GM12878 (cell line): Measurements from ENCODE around the gene OR51L1. TPM values are rescaled to one million over a fixed set of nuclear protein-coding genes. Genes with fewer than 3 reads are reported as not detected.

Experiments
- ATAC-seq: fragments of 200-7000 bp; cut with Tn5 transposase; 3 replicates; pipeline ENCODE4 v1.9.1; 2020; ENCODE audit warnings: mild to moderate bottlenecking, moderate library complexity
- BruUV-seq: library from RNA; stranded (reverse); fragments of 400-500 nt; replicated peaks from 2 replicates; lab custom pipeline; 2021; lab: Mats Ljungman, UMichigan
- CTCF ChIA-PET: fragments of 300-600 bp; sonication (Branson Sonifier 250); formaldehyde crosslinking; extraction: SDS; loops from one replicate; lab custom pipeline; 2021; ENCODE audit warnings: inconsistent platforms; lab: Yijun Ruan, JAX
- POLR2A ChIA-PET: fragments of 350-600 bp; formaldehyde crosslinking; extraction: SDS; loops from one replicate; lab custom pipeline; 2021; ENCODE audit warnings: inconsistent platforms; lab: Charles Lee
- RAD21 ChIA-PET: fragments of 300-600 bp; sonication (Branson Sonifier 250); formaldehyde crosslinking; loops from one replicate; lab custom pipeline; 2023; ENCODE audit warnings: antibody characterized with exemption; ENCODE audit not compliant: unreplicated experiment; lab: Charles Lee
- SMC1A ChIA-PET: fragments of 300-600 bp; sonication (Branson Sonifier 250); formaldehyde crosslinking; loops from one replicate; lab custom pipeline; 2023; ENCODE audit not compliant: unreplicated experiment, uncharacterized antibody; lab: Charles Lee
- DNase-seq: peaks from one replicate; pipeline ENCODE4 v3.0.0-alpha.2; 2011; ENCODE audit warnings: low read depth, low spot score
- FAIRE-seq: peaks from 3 replicates; lab custom pipeline; 2011; peaks lifted over from hg19 to GRCh38; lab: Jason Lieb, UNC
- H2AFZ ChIP-seq: 2 replicates; pipeline ENCODE4 v1.6.0; 2011; ENCODE audit warnings: low read depth, low read length, control low read depth; ENCODE audit not compliant: control insufficient read depth
- H3K27ac ChIP-seq: 2 replicates; pipeline ENCODE4 v1.5.1; 2011; ENCODE audit warnings: control low read depth; ENCODE audit not compliant: control insufficient read depth, insufficient read depth
- H3K27me3 ChIP-seq, 2 experiments: replicated peaks in 1 of 2; 2 replicates each; pipeline versions ENCODE4 v1.6.0 to v1.6.1; 2011; ENCODE audit warnings: low read length in 1 of 2; ENCODE audit not compliant: control insufficient read depth in 2 of 2, insufficient read depth in 2 of 2
- H3K36me3 ChIP-seq, 2 experiments: 2 replicates each; pipeline ENCODE4 v1.5.1; 2011; ENCODE audit warnings: low read length in 1 of 2; ENCODE audit not compliant: control insufficient read depth in 2 of 2, insufficient read depth in 2 of 2
- H3K4me1 ChIP-seq: 2 replicates; pipeline ENCODE4 v1.6.1; 2011; ENCODE audit warnings: mild to moderate bottlenecking, low read length, moderate library complexity, mixed read lengths; ENCODE audit not compliant: control insufficient read depth, insufficient read depth
- H3K4me2 ChIP-seq: 2 replicates; pipeline ENCODE4 v1.6.0; 2011; ENCODE audit warnings: control low read depth; ENCODE audit not compliant: control insufficient read depth, insufficient read depth
- H3K4me3 ChIP-seq: fragments of 200-600 bp; sonication (generic); 2 replicates; pipeline ENCODE4 v1.5.1; 2016
- H3K79me2 ChIP-seq: 2 replicates; pipeline ENCODE4 v1.6.0; 2011; ENCODE audit warnings: low read length; ENCODE audit not compliant: control insufficient read depth, insufficient read depth
- H3K9ac ChIP-seq: 2 replicates; pipeline ENCODE4 v1.8.0; 2011; ENCODE audit warnings: low read length, control low read depth, mixed read lengths; ENCODE audit not compliant: control insufficient read depth, insufficient read depth
- H3K9me3 ChIP-seq: replicated peaks from 3 replicates; pipeline ENCODE4 v1.5.1; 2011; ENCODE audit warnings: mild to moderate bottlenecking, low read length; ENCODE audit not compliant: control insufficient read depth, insufficient read depth
- H4K20me1 ChIP-seq: 2 replicates; pipeline ENCODE4 v1.6.0; 2011; ENCODE audit not compliant: control insufficient read depth, insufficient read depth
- BACH1 ChIP-seq: fragments of 450-650 bp; IDR thresholded peaks from 2 replicates; pipeline ENCODE4 v1.6.1; 2017; ENCODE audit warnings: mild to moderate bottlenecking, borderline replicate concordance
- CHD1 ChIP-seq: IDR thresholded peaks from 2 replicates; pipeline ENCODE4 v1.6.1; 2012; ENCODE audit warnings: low read depth, low read length, improper control_type of control experiment
- HCFC1 ChIP-seq: fragments of 150-350 bp; IDR thresholded peaks from 2 replicates; pipeline ENCODE4 v1.6.1; 2014; ENCODE audit warnings: low read length
- HDAC6 ChIP-seq: fragments of 200-600 bp; sonication (generic); IDR thresholded peaks from one replicate; pipeline ENCODE4 v1.8.0; 2017; ENCODE audit warnings: antibody characterized with exemption; ENCODE audit not compliant: unreplicated experiment
- IKZF1 ChIP-seq: fragments of 450-650 bp; conservative IDR thresholded peaks from 2 replicates; pipeline ENCODE4 v1.6.1; 2017; ENCODE audit warnings: antibody characterized with exemption, mild to moderate bottlenecking
- KLF5 ChIP-seq: fragments of 450-650 bp; IDR thresholded peaks from 2 replicates; pipeline ENCODE4 v1.6.1; 2014; ENCODE audit warnings: mild to moderate bottlenecking; ENCODE audit not compliant: partially characterized antibody
- LARP7 ChIP-seq: fragments of 450-650 bp; IDR thresholded peaks from 2 replicates; pipeline ENCODE4 v1.6.1; 2017; ENCODE audit warnings: mild to moderate bottlenecking
- NR2C2 ChIP-seq: IDR thresholded peaks from 2 replicates; pipeline ENCODE4 v1.6.1; 2011; ENCODE audit warnings: borderline replicate concordance, low read depth; ENCODE audit not compliant: control insufficient read depth, insufficient read length
- RB1 ChIP-seq: fragments of 450-650 bp; formaldehyde crosslinking; IDR thresholded peaks from 2 replicates; pipeline ENCODE4 v1.6.1; 2017; ENCODE audit warnings: mild to moderate bottlenecking, borderline replicate concordance
- RFX5 ChIP-seq: IDR thresholded peaks from 2 replicates; pipeline ENCODE4 v1.6.1; 2011; ENCODE audit warnings: low read depth, low read length, improper control_type of control experiment
- RUNX3 ChIP-seq: IDR thresholded peaks from 2 replicates; pipeline ENCODE4 v1.6.1; 2012; ENCODE audit warnings: low read length, inconsistent platforms
- SMAD1 ChIP-seq: fragments of 450-650 bp; IDR thresholded peaks from 2 replicates; pipeline ENCODE4 v1.6.1; 2018; ENCODE audit warnings: mild to moderate bottlenecking, low read depth; ENCODE audit not compliant: partially characterized antibody
- SREBF2 ChIP-seq: IDR thresholded peaks from 2 replicates; pipeline ENCODE4 v1.6.1; 2012; ENCODE audit warnings: mild to moderate bottlenecking, low read length
- STAT1 ChIP-seq: fragments of 450-650 bp; conservative IDR thresholded peaks from 2 replicates; pipeline ENCODE4 v1.6.1; 2014; ENCODE audit warnings: antibody characterized with exemption, mild to moderate bottlenecking
- TARDBP ChIP-seq: IDR thresholded peaks from 2 replicates; pipeline ENCODE4 v1.6.1; 2016; ENCODE audit warnings: borderline replicate concordance
- ZNF24 ChIP-seq: fragments of 450-650 bp; IDR thresholded peaks from 2 replicates; pipeline ENCODE4 v1.6.1; 2017; ENCODE audit warnings: antibody characterized with exemption, mild to moderate bottlenecking
- WGBS: methylation state at CpG from one replicate; pipeline ENCODE4 v1.1.6; 2016; ENCODE audit warnings: low lambda C conversion rate; ENCODE audit not compliant: insufficient replicate concordance, insufficient coverage; ENCODE audit errors: missing lambda C conversion rate; 5-methylcytosine and 5-hydroxymethylcytosine counted together
- in situ Hi-C: fragments of 300-500 bp; cut with MboI; formaldehyde crosslinking; loops from 9 replicates; pipeline ENCODE4 v1.14.3; 2018; ENCODE audit warnings: mixed read lengths
- intact Hi-C: fragments of 100-400 bp; cut with micrococcal nuclease; formaldehyde crosslinking; loops from one replicate; pipeline ENCODE4 v1.14.2; 2022; ENCODE audit not compliant: unreplicated experiment
- polyA plus RNA-seq, 11 experiments: library from polyadenylated mRNA; depleted of rRNA in 4 of 11; unstranded in 6 of 11; stranded (reverse) in 5 of 11; fragments of >200 nt; fragmentation: Nextera tagmentation in 4 of 11; fragmentation: Illumina TruSeq in 1 of 11; extraction: Ambion mirVana in 4 of 11; extraction: Trizol in 1 of 11; gene quantifications; 1 replicate in 1 of 11; 2 replicates in 10 of 11; pipeline versions ENCODE4 v1.2.1 to v1.2.3, GENCODE V29; 2011 to 2016; ENCODE audit warnings: inconsistent platforms in 2 of 11, missing spikeins in 2 of 11, low read depth in 1 of 11
- total RNA-seq, 4 experiments: library from RNA; depleted of rRNA in 3 of 4; stranded (reverse); fragments of >200 nt in 3 of 4; fragmentation: Illumina TruSeq in 1 of 4; extraction: Trizol in 1 of 4; gene quantifications; 2 replicates each; pipeline versions ENCODE4 v1.2.1 to v1.2.3, GENCODE V29; 2013 to 2021
- TF ChIP-seq, protein P1 (sequence below): IDR thresholded peaks from 2 replicates; pipeline ENCODE4 v1.6.1; 2012; ENCODE audit warnings: low read depth, low read length, improper control_type of control experiment
- TF ChIP-seq, protein P2 (sequence below): fragments of 450-650 bp; formaldehyde crosslinking; IDR thresholded peaks from 2 replicates; pipeline ENCODE4 v1.5.0; 2022; ENCODE audit warnings: mild to moderate bottlenecking, missing genetic modification characterization

OR51L1 gene
- total and polyA plus RNA-seq, 10 of the 15 experiments (the other 5 are each of a cell fraction or from before 2014, with no cell fraction given) = not detected

DNA sequence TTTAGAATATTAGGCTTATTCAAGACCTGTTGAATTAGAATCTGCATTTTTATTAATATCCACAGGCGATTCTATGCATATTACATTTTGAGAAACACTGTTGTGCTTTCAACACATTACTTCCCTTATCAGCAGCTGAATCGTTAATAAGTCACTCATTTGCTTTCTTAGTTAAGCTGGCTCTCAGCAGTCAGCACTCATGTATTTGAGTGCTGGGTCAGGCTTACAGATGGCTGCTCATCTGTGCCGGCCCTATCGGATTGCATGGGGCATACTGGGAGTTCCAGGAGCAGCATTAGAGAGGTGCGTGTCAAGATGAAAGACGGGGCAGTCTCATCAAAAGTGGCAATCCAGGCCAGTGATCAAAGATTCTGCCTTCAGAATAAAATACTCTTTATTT lies 10.8 kb upstream of the OR51L1 start:
- in situ Hi-C loops (no loop called here), intact Hi-C loops (no loop called here)
- WGBS = 38% methylated on average over 6 of the region's 6 CpGs
- ChIA-PET POLR2A (no interaction called here), CTCF (interaction anchor here (0.6 kb wide), 1 partner anchor 347 kb away, joined by 3 read pairs; no protein-coding TSS in a partner anchor), SMC1A (no interaction called here), RAD21 (no interaction called here)
- DNase-seq = no peak
- no peaks in the 10 kb centered on the region for H3K36me3 ChIP-seq
- FAIRE-seq = no peak
- no peak overlapping the region for H3K4me2 ChIP-seq
- no peaks in the 10 kb centered on the region for H3K79me2 ChIP-seq
- no peak overlapping the region for H3K4me3 ChIP-seq
- BruUV-seq = no TSS peak
- no peaks in the 10 kb centered on the region for H3K4me1 ChIP-seq
- H3K27ac ChIP-seq = no peak overlapping the region
- no peak overlapping the region for H2AFZ ChIP-seq
- no peaks in the 10 kb centered on the region for H4K20me1 ChIP-seq
- H3K9ac ChIP-seq = no peak overlapping the region
- no peaks in the 10 kb centered on the region for H3K27me3 ChIP-seq
- no peak for ATAC-seq
- no peaks in the 10 kb centered on the region for H3K9me3 ChIP-seq
- TF ChIP-seq SMAD1 (no peak), RFX5 (no peak), SREBF2 (no peak), STAT1 (no peak), IKZF1 (no peak), NR2C2 (no peak), BACH1 (no peak), HDAC6 (no peak), LARP7 (no peak), RUNX3 (no peak), TARDBP (no peak), KLF5 (no peak), HCFC1 (no peak), RB1 (no peak), CHD1 (no peak), ZNF24 (no peak)
- TF ChIP-seq, protein P1, sequence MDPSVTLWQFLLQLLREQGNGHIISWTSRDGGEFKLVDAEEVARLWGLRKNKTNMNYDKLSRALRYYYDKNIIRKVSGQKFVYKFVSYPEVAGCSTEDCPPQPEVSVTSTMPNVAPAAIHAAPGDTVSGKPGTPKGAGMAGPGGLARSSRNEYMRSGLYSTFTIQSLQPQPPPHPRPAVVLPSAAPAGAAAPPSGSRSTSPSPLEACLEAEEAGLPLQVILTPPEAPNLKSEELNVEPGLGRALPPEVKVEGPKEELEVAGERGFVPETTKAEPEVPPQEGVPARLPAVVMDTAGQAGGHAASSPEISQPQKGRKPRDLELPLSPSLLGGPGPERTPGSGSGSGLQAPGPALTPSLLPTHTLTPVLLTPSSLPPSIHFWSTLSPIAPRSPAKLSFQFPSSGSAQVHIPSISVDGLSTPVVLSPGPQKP = no peak
- TF ChIP-seq, protein P2, sequence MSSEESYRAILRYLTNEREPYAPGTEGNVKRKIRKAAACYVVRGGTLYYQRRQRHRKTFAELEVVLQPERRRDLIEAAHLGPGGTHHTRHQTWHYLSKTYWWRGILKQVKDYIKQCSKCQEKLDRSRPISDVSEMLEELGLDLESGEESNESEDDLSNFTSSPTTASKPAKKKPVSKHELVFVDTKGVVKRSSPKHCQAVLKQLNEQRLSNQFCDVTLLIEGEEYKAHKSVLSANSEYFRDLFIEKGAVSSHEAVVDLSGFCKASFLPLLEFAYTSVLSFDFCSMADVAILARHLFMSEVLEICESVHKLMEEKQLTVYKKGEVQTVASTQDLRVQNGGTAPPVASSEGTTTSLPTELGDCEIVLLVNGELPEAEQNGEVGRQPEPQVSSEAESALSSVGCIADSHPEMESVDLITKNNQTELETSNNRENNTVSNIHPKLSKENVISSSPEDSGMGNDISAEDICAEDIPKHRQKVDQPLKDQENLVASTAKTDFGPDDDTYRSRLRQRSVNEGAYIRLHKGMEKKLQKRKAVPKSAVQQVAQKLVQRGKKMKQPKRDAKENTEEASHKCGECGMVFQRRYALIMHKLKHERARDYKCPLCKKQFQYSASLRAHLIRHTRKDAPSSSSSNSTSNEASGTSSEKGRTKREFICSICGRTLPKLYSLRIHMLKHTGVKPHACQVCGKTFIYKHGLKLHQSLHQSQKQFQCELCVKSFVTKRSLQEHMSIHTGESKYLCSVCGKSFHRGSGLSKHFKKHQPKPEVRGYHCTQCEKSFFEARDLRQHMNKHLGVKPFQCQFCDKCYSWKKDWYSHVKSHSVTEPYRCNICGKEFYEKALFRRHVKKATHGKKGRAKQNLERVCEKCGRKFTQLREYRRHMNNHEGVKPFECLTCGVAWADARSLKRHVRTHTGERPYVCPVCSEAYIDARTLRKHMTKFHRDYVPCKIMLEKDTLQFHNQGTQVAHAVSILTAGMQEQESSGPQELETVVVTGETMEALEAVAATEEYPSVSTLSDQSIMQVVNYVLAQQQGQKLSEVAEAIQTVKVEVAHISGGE (CRISPR knock-in tag) = no peak
